HG03432 (cell line): ENCODE data around the gene MYH7B.

Experiments
- ATAC-seq: cut with Tn5 transposase; IDR thresholded peaks from one replicate; pipeline ENCODE4 v1.9.1; 2021; ENCODE audit warnings: mild to moderate bottlenecking, moderate library complexity; ENCODE audit not compliant: unreplicated experiment

Gene MYH7B

GRCh38 chr20:34990231-34990630 is 34.6 kb downstream of the MYH7B start:
- ATAC-seq, result no peak

GRCh38 chr20:34990661-34991214 is 35.1 kb downstream of the MYH7B start:
- no peak for ATAC-seq

GRCh38 chr20:34992751-34993417 is 37.2 kb downstream of the MYH7B start:
- ATAC-seq, result no peak

- no peak for ATAC-seq
Observed at GRCh38 chr20:34993941-34994508, 38.4 kb downstream of the MYH7B start.

- ATAC-seq, result no peak
Observed at GRCh38 chr20:34994509-34995131, 39.0 kb downstream of the MYH7B start.

- no peak for ATAC-seq
Observed at GRCh38 chr20:34995192-34995591, 39.5 kb downstream of the MYH7B start.

- no peak for ATAC-seq
Observed at GRCh38 chr20:34995696-34996095, 40.0 kb downstream of the MYH7B start.

GRCh38 chr20:34996243-34997028 is 40.8 kb downstream of the MYH7B start:
- no peak for ATAC-seq

- ATAC-seq, result no peak
Observed at GRCh38 chr20:34997131-34997561, 41.5 kb downstream of the MYH7B start.

- no peak for ATAC-seq
Observed at GRCh38 chr20:34997774-34998173, 42.1 kb downstream of the MYH7B start.

GRCh38 chr20:34998331-34998950 is 42.8 kb downstream of the MYH7B start:
- ATAC-seq, result no peak

GRCh38 chr20:34999021-34999451 is 43.4 kb downstream of the MYH7B start:
- ATAC-seq, result no peak

GRCh38 chr20:34999782-35000181 is 44.1 kb downstream of the MYH7B start:
- ATAC-seq, result no peak

- no peak for ATAC-seq
Observed at GRCh38 chr20:35000311-35000921, 44.7 kb downstream of the MYH7B start.

- ATAC-seq, result no peak
Observed at GRCh38 chr20:35000922-35001595, 45.4 kb downstream of the MYH7B start.

- ATAC-seq, result no peak
Observed at GRCh38 chr20:35001596-35002362, 46.1 kb downstream of the MYH7B start.

GRCh38 chr20:35002426-35003210 is 47.0 kb downstream of the MYH7B start:
- no peak for ATAC-seq
